Endothelial cell of umbilical vein (primary cell): ENCODE data around the gene CDKN3. TPM values are rescaled to one million over a fixed set of nuclear protein-coding genes. Genes with fewer than 3 reads are reported as not detected.
"Not testable (repeated sequence)": the region's sequence is repeated elsewhere in the genome, so short reads cannot be mapped to it uniquely, and the experiment has no call there.

Experiments used
- BruUV-seq: library from RNA; stranded (reverse); fragments of 400-500 nt; replicated peaks from 2 replicates; lab custom pipeline; 2021; lab: Mats Ljungman, UMichigan
- CTCF ChIA-PET: fragments of 300-600, 350-600 bp; sonication (Branson Sonifier 250); formaldehyde crosslinking; loops from one replicate; lab custom pipeline; 2021; ENCODE audit warnings: antibody characterized with exemption, inconsistent platforms; lab: Charles Lee
- POLR2A ChIA-PET: fragments of 300-600, 350-600 bp; sonication (Branson Sonifier 250); formaldehyde crosslinking; loops from one replicate; lab custom pipeline; 2021; ENCODE audit warnings: antibody characterized with exemption, inconsistent platforms; lab: Charles Lee
- DNase-seq: peaks from one replicate; pipeline ENCODE4 v3.0.0-alpha.2; 2011; ENCODE audit warnings: low read depth, low spot score
- FAIRE-seq: peaks from 2 replicates; lab custom pipeline; 2011; peaks lifted over from hg19 to GRCh38; lab: Jason Lieb, UNC
- H2AFZ ChIP-seq: 2 replicates; pipeline ENCODE4 v1.6.0; 2012; ENCODE audit warnings: low read depth, low read length, control low read depth, inconsistent platforms
- H3K27ac ChIP-seq: 2 replicates; pipeline ENCODE4 v1.5.1; 2011; ENCODE audit warnings: low read depth, mild to moderate bottlenecking, control low read depth, low read length, moderate library complexity; ENCODE audit not compliant: insufficient read depth
- H3K27me3 ChIP-seq, 2 experiments: 2 replicates each; pipeline versions ENCODE4 v1.6.0 to v1.6.1; 2011; ENCODE audit warnings: low read length in 2 of 2, mixed read lengths in 1 of 2; ENCODE audit not compliant: control insufficient read depth in 2 of 2, insufficient read depth in 2 of 2
- H3K36me3 ChIP-seq, 2 experiments: 2 replicates in 1 of 2; 3 replicates in 1 of 2; pipeline ENCODE4 v1.5.1; 2011; ENCODE audit warnings: low read length in 2 of 2, mild to moderate bottlenecking in 1 of 2, moderate library complexity in 1 of 2; ENCODE audit not compliant: control insufficient read depth in 2 of 2, insufficient read depth in 2 of 2; ENCODE audit errors: extremely low read depth in 1 of 2
- H3K4me1 ChIP-seq: 3 replicates; pipeline ENCODE4 v1.5.1; 2011; ENCODE audit warnings: mild to moderate bottlenecking, low read length; ENCODE audit not compliant: control insufficient read depth, insufficient read depth; ENCODE audit errors: extremely low read depth
- H3K4me2 ChIP-seq: 2 replicates; pipeline ENCODE4 v1.6.1; 2011; ENCODE audit warnings: low read length, control low read depth, mixed read lengths; ENCODE audit not compliant: insufficient read depth
- H3K4me3 ChIP-seq, 3 experiments: fragments of 200-600 bp in 1 of 3; sonication (generic), shearing (Covaris generic) in 1 of 3; replicated peaks in 1 of 3; 2 replicates each; pipeline ENCODE4 v1.5.1; 2011 to 2016; ENCODE audit warnings: control low read depth in 3 of 3, low read length in 3 of 3, mild to moderate bottlenecking in 2 of 3, inconsistent platforms in 1 of 3, low read depth in 1 of 3, moderate library complexity in 1 of 3; ENCODE audit not compliant: insufficient read depth in 1 of 3
- H3K79me2 ChIP-seq: 2 replicates; pipeline ENCODE4 v1.6.0; 2012; ENCODE audit warnings: low read length, inconsistent platforms; ENCODE audit not compliant: control insufficient read depth, insufficient read depth
- H3K9ac ChIP-seq: replicated peaks from 2 replicates; pipeline ENCODE3; 2011; ENCODE audit warnings: low read length, control low read depth; ENCODE audit not compliant: insufficient read depth; ENCODE audit errors: extremely low read depth
- H3K9me1 ChIP-seq: replicated peaks from 3 replicates; pipeline ENCODE4 v1.6.0; 2011; ENCODE audit warnings: mild to moderate bottlenecking, low read length; ENCODE audit not compliant: control insufficient read depth, insufficient read depth; ENCODE audit errors: extremely low read depth
- H3K9me3 ChIP-seq: replicated peaks from 2 replicates; pipeline ENCODE4 v1.5.1; 2012; ENCODE audit warnings: low read length, inconsistent platforms; ENCODE audit not compliant: control insufficient read depth, insufficient read depth
- H4K20me1 ChIP-seq: replicated peaks from 2 replicates; pipeline ENCODE3; 2011; ENCODE audit warnings: mild to moderate bottlenecking, low read length; ENCODE audit not compliant: control insufficient read depth, insufficient read depth; ENCODE audit errors: extremely low read depth
- EZH2 ChIP-seq: IDR thresholded peaks from 2 replicates; pipeline ENCODE4 v1.6.1; 2012; ENCODE audit warnings: borderline replicate concordance, low read depth, mild to moderate bottlenecking, moderate library complexity, low read length, inconsistent platforms; ENCODE audit not compliant: severe bottlenecking
- FOS ChIP-seq: IDR thresholded peaks from 2 replicates; pipeline ENCODE4 v1.6.1; 2011; ENCODE audit warnings: mild to moderate bottlenecking, low read length, moderate library complexity, borderline replicate concordance; ENCODE audit not compliant: insufficient read depth
- JUN ChIP-seq: IDR thresholded peaks from 2 replicates; pipeline ENCODE4 v1.6.1; 2011; ENCODE audit warnings: borderline replicate concordance, low read depth; ENCODE audit not compliant: insufficient read length, insufficient read depth
- MYC ChIP-seq: IDR thresholded peaks from one replicate; pipeline ENCODE4 v1.6.1; 2011; ENCODE audit warnings: mild to moderate bottlenecking, low read depth, low read length
- POLR2AphosphoS5 ChIP-seq: IDR thresholded peaks from 2 replicates; pipeline ENCODE4 v1.6.1; 2012; ENCODE audit warnings: low read depth, mild to moderate bottlenecking, control low read depth, low read length, moderate library complexity; ENCODE audit not compliant: insufficient read depth
- dilution Hi-C: fragments of 300-500 bp; cut with MboI; formaldehyde crosslinking; loops from one replicate; pipeline ENCODE4 v1.15.0; 2019; ENCODE audit warnings: low sequenced_read_pairs; ENCODE audit not compliant: extremely low pct_ligation_motif_present
- intact Hi-C: fragments of 100-400 bp; cut with micrococcal nuclease; formaldehyde crosslinking; loops from one replicate; pipeline ENCODE4 v1.10.0; 2022
- polyA plus RNA-seq, 4 experiments: library from polyadenylated mRNA; depleted of rRNA in 3 of 4; stranded (reverse) in 3 of 4; unstranded in 1 of 4; fragments of >200 nt; gene quantifications; 2 replicates each; pipeline versions ENCODE4 v1.2.1 to v1.2.3, GENCODE V29; 2011 to 2012; ENCODE audit warnings: missing spikeins in 1 of 4
- total RNA-seq: library from RNA; stranded (reverse); gene quantifications from 2 replicates; pipeline ENCODE4 v1.2.3, GENCODE V29; 2021
- TF ChIP-seq, protein P1 (sequence below), 2 donors: IDR thresholded peaks; 1 replicate in 1 of 2; 2 replicates in 1 of 2; pipeline ENCODE4 v1.5.1; 2011; ENCODE audit warnings: low read length in 2 of 2, mild to moderate bottlenecking in 2 of 2, moderate library complexity in 2 of 2, control low read depth in 1 of 2, inconsistent platforms in 1 of 2, low read depth in 1 of 2; ENCODE audit not compliant: insufficient read depth in 1 of 2; ENCODE audit errors: extremely low read depth in 1 of 2

The CDKN3 gene
- total and polyA plus RNA-seq, 2 donors (not counting 3 experiments of a cell fraction or from before 2014, with no cell fraction given): 36.6 to 52.0 TPM

DNA sequence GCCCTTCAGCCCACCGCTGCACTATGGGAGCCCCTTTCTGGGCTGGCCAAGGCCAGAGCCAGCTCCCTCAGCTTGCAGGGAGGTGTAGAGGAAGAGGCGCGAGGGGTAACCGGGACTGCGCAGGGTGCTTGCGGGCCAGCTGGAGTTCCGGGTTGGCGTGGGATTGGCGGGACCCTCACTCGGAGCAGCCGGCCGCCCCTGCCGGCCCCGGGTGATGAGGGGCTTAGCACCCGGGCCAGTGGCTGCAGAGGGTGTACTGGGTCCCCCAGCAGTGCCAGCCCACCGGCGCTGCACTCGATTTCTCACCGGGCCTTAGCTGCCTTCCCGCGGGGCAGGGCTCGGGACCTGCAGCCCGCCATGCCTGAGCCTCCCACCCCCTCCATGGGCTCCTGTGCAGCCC, 46.2 kb downstream of the CDKN3 start:
- BruUV-seq, H3K36me3 ChIP-seq, H3K9me3 ChIP-seq, H3K9me1 ChIP-seq, H2AFZ ChIP-seq, POLR2A ChIA-PET, H3K4me3 ChIP-seq, H4K20me1 ChIP-seq, dilution Hi-C loops, DNase-seq, H3K4me2 ChIP-seq, H3K27ac ChIP-seq, intact Hi-C loops, H3K9ac ChIP-seq, FAIRE-seq: not testable (repeated sequence)
- Histone ChIP-seq H3K4me1 (peaks cover 12% of the 10 kb centered on the region), H3K27me3 (peaks cover 21 to 29% of the 10 kb centered on the region in 2 experiments), H3K79me2 (peaks cover 29% of the 10 kb centered on the region)
- CTCF ChIA-PET: interaction anchor here (1.0 to 2.2 kb wide), 4 partner anchors 20 to 107 kb away, joined by 3 to 7 read pairs (median 3); no protein-coding TSS in a partner anchor

DNA sequence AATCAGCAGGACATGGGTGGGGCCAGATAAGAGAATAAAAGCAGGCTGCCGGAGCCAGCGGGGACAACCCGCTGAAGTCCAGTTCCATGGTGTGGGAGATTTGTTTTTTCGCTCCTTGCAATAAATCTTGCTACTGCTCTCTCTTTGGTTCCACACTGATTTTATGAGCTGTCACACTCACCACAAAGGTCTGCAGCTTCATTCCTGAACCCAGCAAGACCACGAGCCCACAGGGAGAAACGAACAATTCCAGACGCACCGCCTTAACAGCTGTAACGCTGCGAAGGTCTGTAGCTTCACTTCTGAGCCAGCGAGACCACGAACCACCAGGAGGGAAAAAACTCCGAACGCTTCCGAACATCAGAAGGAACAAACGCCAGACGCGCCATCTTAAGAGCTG, 47.2 kb downstream of the CDKN3 start:
- Histone ChIP-seq H4K20me1 (no peaks in the 10 kb centered on the region), H3K27ac (no peak overlapping the region), H3K27me3 (peaks cover 22 to 37% of the 10 kb centered on the region in 2 experiments), H3K9me3 (no peaks in the 10 kb centered on the region), H2AFZ (no peak overlapping the region), H3K79me2 (peaks cover 18% of the 10 kb centered on the region), H3K9ac (no peak overlapping the region), H3K36me3 (no peaks in the 10 kb centered on the region), H3K4me2 (no peak overlapping the region), H3K4me1 (peaks cover 12% of the 10 kb centered on the region), H3K4me3 (no peak overlapping the region), H3K9me1 (no peaks in the 10 kb centered on the region)
- no TSS peak for BruUV-seq
- TF ChIP-seq JUN (no peak), EZH2 (no peak), MYC (no peak), FOS (no peak), POLR2AphosphoS5 (no peak)
- TF ChIP-seq, protein P1, sequence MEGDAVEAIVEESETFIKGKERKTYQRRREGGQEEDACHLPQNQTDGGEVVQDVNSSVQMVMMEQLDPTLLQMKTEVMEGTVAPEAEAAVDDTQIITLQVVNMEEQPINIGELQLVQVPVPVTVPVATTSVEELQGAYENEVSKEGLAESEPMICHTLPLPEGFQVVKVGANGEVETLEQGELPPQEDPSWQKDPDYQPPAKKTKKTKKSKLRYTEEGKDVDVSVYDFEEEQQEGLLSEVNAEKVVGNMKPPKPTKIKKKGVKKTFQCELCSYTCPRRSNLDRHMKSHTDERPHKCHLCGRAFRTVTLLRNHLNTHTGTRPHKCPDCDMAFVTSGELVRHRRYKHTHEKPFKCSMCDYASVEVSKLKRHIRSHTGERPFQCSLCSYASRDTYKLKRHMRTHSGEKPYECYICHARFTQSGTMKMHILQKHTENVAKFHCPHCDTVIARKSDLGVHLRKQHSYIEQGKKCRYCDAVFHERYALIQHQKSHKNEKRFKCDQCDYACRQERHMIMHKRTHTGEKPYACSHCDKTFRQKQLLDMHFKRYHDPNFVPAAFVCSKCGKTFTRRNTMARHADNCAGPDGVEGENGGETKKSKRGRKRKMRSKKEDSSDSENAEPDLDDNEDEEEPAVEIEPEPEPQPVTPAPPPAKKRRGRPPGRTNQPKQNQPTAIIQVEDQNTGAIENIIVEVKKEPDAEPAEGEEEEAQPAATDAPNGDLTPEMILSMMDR (IDR thresholded peaks at IDR 0.05; ENCODE audit: extremely low read depth in 1 of 2, insufficient read depth in 1 of 2, low read depth in 1 of 2, low read length in 2 of 2): no peak
- POLR2A ChIA-PET: no interaction called here
- dilution Hi-C loops: no loop called here
- CTCF ChIA-PET: interaction anchor here (0.6 to 2.2 kb wide), 3 partner anchors 19 to 329 kb away, joined by 3 to 7 read pairs (median 3); no protein-coding TSS in a partner anchor
- intact Hi-C loops: no loop called here
- DNase-seq: no peak
- no peak for FAIRE-seq
